Choroid plexus epithelial cell (primary cell): ENCODE results near the gene BFSP2.

ENCODE experiments used
- DNase-seq: peaks from one replicate; pipeline ENCODE4 v3.0.0-alpha.2; 2010; ENCODE audit warnings: low read depth
- H3K4me3 ChIP-seq: 2 replicates; pipeline ENCODE4 v1.5.1; 2011; ENCODE audit warnings: low read depth, mild to moderate bottlenecking, control low read depth, low read length, moderate library complexity
- TF ChIP-seq, protein P1 (sequence below): conservative IDR thresholded peaks from 2 replicates; pipeline ENCODE4 v1.5.1; 2011; ENCODE audit warnings: low read depth, mild to moderate bottlenecking, control low read depth, inconsistent platforms, low read length, moderate library complexity

The BFSP2 gene

DNA sequence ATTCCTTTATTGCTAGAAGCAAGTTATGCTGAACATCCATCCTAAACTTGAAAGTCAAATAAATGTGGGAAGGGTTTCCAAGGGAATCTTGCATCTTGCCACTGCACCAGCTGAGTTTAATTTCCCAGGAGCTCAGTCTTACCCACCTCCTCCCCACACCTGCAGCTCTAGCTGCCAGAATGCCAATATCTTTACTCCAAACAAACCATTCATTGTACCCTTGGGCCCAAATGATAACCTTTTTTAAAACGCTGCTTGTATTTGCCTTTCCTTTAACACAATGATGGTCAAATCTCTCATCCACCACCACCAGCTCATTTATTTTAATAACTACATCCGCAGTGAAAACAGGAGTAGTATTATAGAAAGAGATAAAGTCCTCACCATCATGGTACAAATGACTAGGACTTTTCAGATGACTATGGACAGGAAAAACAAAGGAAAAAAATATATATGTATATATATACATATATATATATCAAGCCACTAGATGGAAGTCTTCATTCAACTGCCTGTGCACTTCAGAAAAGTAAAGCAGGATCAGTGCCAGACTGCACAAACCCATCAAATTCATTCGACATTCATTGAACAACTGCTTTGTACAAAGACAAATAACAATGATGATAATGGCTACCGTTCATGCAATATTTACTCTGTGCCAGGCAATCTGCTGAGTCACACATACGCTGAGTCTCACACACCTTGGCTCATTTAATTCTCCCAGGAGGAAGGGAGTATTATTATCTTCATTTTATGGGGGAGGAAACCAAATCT is 44.0 kb downstream of the BFSP2 start:
- TF ChIP-seq, protein P1, sequence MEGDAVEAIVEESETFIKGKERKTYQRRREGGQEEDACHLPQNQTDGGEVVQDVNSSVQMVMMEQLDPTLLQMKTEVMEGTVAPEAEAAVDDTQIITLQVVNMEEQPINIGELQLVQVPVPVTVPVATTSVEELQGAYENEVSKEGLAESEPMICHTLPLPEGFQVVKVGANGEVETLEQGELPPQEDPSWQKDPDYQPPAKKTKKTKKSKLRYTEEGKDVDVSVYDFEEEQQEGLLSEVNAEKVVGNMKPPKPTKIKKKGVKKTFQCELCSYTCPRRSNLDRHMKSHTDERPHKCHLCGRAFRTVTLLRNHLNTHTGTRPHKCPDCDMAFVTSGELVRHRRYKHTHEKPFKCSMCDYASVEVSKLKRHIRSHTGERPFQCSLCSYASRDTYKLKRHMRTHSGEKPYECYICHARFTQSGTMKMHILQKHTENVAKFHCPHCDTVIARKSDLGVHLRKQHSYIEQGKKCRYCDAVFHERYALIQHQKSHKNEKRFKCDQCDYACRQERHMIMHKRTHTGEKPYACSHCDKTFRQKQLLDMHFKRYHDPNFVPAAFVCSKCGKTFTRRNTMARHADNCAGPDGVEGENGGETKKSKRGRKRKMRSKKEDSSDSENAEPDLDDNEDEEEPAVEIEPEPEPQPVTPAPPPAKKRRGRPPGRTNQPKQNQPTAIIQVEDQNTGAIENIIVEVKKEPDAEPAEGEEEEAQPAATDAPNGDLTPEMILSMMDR: peak; percentile 30
- peak; percentile 56 for DNase-seq
- H3K4me3 ChIP-seq: no peak overlapping the region

DNA sequence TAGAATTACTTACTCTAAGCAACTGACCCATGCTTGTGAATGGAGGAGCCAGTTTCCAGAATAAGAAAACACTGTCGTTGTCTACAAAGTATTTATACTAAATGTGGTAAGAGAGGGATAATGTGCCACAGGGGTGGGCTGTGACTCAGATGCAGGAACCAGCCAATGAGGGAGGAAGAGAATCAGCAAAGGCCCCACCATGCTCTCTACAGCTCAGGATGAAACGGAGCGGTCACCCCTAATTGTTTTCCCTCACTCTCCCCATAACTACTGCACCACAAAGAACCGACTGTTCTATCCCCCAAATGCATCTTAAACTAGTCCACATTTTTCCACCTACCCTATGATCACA is 44.5 kb downstream of the BFSP2 start:
- DNase-seq: no peak
- TF ChIP-seq, protein P1: no peak
- no peak overlapping the region for H3K4me3 ChIP-seq

DNA sequence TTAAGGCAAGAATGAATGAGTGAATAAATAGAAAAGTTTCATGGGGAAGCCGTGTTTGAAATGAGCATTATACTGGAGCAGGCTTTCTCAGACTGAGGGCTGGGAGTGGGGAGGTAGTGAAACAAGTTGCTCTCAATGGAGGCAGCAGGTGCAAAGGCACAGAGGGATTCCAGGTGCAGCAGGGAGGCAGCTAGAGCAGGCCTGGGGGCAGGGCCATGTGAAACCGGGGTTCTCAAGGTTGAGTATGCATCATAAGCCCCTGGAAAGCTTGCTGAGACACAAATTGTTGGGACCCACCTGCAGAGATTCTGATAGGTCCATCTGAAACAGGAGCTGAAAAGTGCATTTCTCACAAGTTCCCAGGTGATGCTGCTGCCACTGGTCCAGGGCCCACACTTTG is 45.3 kb downstream of the BFSP2 start:
- H3K4me3 ChIP-seq: no peak overlapping the region
- DNase-seq: no peak
- TF ChIP-seq, protein P1: no peak

DNA sequence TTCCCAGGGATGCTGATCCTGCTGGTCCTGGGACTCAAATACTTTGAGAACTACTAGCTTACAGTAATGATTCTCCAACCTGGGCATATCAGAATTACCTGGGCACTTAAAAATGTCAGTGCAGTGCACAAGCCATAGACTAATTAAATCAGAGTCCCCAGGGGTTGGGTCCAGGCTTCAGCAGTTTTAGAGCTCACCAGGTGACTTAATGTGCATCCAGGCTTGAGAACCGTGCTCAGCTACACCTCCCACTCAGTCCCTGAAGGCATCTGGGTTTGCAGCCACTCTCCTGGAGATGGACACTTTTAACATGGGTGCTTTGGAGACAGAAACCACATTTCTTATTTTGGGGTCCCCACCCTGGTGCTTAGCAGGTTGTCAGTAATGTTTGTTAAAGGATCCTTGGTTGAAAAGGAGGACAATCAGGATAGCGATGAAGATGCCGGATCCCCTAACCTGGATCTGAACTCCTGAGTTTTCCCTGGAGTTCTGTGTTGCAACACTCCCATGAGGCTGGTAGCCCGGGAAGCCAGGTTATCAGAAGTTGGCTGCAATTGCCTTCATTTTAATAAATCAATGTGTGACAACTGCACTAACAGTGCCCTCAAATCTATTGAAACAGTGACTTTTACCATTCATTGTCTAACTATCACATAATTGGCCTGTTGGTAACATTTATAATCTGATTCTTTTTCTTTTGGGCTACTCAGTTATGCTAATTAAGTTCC is 48.1 kb downstream of the BFSP2 start:
- DNase-seq: no peak
- TF ChIP-seq, protein P1: no peak
- H3K4me3 ChIP-seq: no peak overlapping the region

DNA sequence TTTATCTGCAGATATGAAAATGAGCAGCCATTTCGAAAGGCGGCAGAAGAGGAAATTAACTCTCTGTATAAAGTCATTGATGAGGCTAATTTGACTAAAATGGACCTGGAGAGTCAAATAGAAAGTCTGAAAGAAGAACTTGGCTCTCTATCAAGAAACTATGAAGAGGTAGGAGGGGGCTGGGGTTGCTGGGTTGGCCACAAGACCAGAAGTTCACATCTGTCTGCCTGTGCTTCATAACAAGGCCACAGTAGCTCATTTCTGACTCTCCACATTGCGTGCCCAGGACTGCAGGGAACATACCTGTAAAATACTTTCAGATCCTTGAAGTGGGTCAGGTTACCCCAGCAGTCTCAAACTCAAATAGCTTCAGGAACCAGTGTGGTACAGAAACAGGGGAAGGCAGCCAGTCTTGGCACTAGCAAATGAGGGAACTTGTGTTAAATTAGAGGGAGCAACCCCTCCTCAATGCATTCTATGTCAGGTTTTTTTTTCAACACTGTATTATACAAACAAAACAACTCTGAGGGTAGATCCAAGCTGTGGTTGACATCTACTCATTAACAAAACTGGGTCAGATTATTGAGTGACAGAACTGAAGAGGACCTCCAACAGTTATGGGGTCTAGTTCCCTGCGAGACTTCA is 48.7 kb downstream of the BFSP2 start:
- peak; percentile 38 for DNase-seq
- TF ChIP-seq, protein P1: no peak
- H3K4me3 ChIP-seq: no peak overlapping the region

DNA sequence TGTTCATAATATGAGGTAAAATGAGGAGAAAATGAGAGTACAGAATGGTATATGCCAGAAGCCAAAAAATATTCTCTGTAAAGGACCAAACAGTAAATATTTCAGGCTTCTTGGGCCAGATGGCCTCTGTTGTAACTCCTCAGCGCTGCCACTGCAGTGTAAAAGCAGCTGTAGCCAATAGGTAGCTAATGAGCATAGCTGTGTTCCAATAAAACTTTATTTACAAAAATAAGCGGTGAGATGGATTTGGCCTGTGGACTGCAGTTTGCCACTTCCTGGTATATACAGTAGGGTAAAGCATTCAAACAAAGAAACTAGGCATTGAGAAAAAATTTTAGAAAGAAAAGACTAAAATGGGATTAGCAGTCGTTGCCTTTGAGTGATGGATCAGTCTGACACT is 51.5 kb downstream of the BFSP2 start:
- no peak overlapping the region for H3K4me3 ChIP-seq
- DNase-seq: no peak
- TF ChIP-seq, protein P1: no peak
